KG1 (cell line): ENCODE data around the gene EYS.
"Not testable (repeated sequence)": the region's sequence is repeated elsewhere in the genome, so short reads cannot be mapped to it uniquely, and the experiment has no call there.

Experiments
- DNase-seq: peaks from one replicate; lab custom pipeline; 2025; lab: John Stamatoyannopoulos, UW

The EYS gene

GRCh38 chr6:63792736-63793464 lies 1914.1 kb downstream of the EYS start:
- DNase-seq = no peak

GRCh38 chr6:63790334-63790733 lies 1916.7 kb downstream of the EYS start:
- no peak for DNase-seq

- no peak for DNase-seq
Measured at GRCh38 chr6:63789699-63790098, 1917.3 kb downstream of the EYS start.

- DNase-seq = no peak
Measured at GRCh38 chr6:63788569-63788968, 1918.5 kb downstream of the EYS start.

GRCh38 chr6:63787021-63787420 lies 1920.0 kb downstream of the EYS start:
- no peak for DNase-seq

- no peak for DNase-seq
Measured at GRCh38 chr6:63785006-63785405, 1922.0 kb downstream of the EYS start.

GRCh38 chr6:63783096-63783495 lies 1923.9 kb downstream of the EYS start:
- no peak for DNase-seq

- no peak for DNase-seq
Measured at GRCh38 chr6:63774961-63775360, 1932.1 kb downstream of the EYS start.

GRCh38 chr6:63773200-63773599 lies 1933.8 kb downstream of the EYS start:
- DNase-seq = no peak

- no peak for DNase-seq
Measured at GRCh38 chr6:63765828-63766227, 1941.2 kb downstream of the EYS start.

GRCh38 chr6:63764318-63764916 lies 1942.6 kb downstream of the EYS start:
- peak; percentile 58 for DNase-seq

- DNase-seq = no peak
Measured at GRCh38 chr6:63760199-63760598, 1946.8 kb downstream of the EYS start.

GRCh38 chr6:63759605-63760105 lies 1947.4 kb downstream of the EYS start:
- DNase-seq = no peak

- DNase-seq = no peak
Measured at GRCh38 chr6:63757826-63758225, 1949.2 kb downstream of the EYS start.

- not testable (repeated sequence) for DNase-seq
Measured at GRCh38 chr6:63757275-63757674, 1949.8 kb downstream of the EYS start.

GRCh38 chr6:63750400-63750799 lies 1956.6 kb downstream of the EYS start:
- no peak for DNase-seq

GRCh38 chr6:63745784-63746183 lies 1961.2 kb downstream of the EYS start:
- DNase-seq = no peak

GRCh38 chr6:63744810-63745209 lies 1962.2 kb downstream of the EYS start:
- DNase-seq = no peak

GRCh38 chr6:63743691-63744090 lies 1963.3 kb downstream of the EYS start:
- DNase-seq = no peak

- DNase-seq = no peak
Measured at GRCh38 chr6:63742060-63742459, 1965.0 kb downstream of the EYS start.

- DNase-seq = no peak
Measured at GRCh38 chr6:63740709-63741108, 1966.3 kb downstream of the EYS start.

GRCh38 chr6:63739094-63739687 lies 1967.8 kb downstream of the EYS start:
- DNase-seq = no peak

- not testable (repeated sequence) for DNase-seq
Measured at GRCh38 chr6:63738190-63738589, 1968.8 kb downstream of the EYS start.
